Left renal cortex interstitium (tissue), 4 donors: ENCODE data around the gene PAX5. TPM values are rescaled to one million over a fixed set of nuclear protein-coding genes. Genes with fewer than 3 reads are reported as not detected.

Experiments
- DNase-seq, 4 donors: peaks; one replicate each; pipeline ENCODE4 v3.0.0-alpha.2; 2013; ENCODE audit warnings: low read depth in 4 of 4, low spot score in 2 of 4, missing footprints in 1 of 4
- polyA plus RNA-seq, 4 donors: library from polyadenylated mRNA; unstranded; fragments of 120-200 nt; gene quantifications; one replicate each; pipeline ENCODE4 v1.2.1, GENCODE V29; 2013; ENCODE audit not compliant: insufficient read length in 4 of 4

Gene PAX5
- polyA plus RNA-seq, 4 donors = 0.16 to 0.28 (median 0.19) TPM

GRCh38 chr9:36991516-36992134, 42.4 kb downstream of the PAX5 start:
- no peak for DNase-seq

DNA sequence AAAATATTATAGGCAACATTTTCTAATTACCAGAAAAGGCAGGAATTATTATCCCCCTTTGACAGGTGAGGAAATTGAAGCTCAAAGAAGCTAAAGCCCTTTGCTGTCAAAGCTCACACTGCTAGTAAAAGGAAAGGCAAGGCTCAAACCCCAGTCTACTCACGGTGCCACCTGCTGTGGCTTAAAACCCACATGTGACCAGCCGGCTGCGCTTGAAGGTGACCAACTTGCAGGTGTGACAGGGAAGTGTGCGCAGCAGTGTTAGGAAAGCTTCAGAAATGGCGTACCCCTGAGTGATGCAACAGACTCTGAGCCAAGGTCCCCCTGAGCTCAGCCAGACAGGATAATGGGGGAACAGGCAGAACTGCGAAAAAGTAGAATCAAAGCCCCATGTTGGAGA, 45.2 kb downstream of the PAX5 start:
- no peak for DNase-seq

DNA sequence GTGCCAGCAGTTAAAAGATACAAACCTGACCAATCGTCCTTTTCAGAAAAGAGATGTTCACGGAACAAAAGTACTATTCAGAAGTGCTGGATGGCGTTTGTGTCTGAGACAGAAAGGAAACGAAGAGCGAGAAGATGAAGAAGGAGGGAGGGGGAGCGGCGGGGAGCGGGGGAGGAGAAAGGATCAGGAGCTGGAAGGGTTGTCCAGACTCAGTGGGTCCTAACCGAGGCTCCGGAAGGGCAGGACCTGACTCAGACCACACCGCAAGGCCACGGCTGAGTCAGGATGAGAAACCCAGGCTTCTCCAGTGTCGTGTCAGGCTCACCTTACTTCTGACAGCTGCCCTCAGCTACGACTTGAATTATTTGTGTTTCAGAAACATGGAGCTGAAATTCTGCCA, 46.2 kb downstream of the PAX5 start:
- no peak for DNase-seq

GRCh38 chr9:36987409-36987808, 46.7 kb downstream of the PAX5 start:
- no peak for DNase-seq

- DNase-seq = no peak
These were observed 47.3 kb downstream of the PAX5 start for GRCh38 chr9:36986468-36987408.

DNA sequence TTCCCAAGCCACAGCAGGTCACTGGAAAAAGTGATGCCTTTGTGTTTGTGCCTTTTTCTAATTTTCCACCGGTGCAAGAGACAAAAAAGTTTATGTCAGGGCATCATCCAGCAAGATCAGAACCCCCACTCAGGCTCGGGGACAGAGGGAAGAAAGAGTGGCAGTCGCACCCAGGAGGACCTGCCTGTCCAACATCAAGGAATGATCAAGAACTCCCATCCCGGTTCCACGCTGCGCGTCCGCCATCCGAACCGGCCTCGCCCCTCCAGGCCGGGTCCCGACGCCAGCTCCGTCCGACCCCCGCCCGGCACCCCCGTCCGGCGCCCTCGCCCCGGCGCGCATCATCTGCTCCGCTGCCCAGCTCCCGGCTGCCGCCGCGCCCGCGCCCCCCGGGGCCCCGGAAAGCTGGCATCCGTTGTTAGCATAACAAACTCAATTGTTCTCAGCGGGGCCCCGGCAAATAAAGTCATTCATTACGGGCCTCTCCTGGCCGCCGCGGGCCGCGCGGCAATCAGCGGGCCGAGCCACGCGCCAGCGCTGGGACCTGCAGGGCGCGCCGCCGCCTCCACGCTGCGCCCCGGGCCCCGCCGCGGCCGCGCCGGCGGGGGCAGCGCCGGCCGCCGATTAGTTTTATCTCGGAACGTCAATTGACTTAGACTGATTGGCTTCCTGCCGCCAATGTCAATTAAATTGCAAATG, 48.1 kb downstream of the PAX5 start:
- no peak for DNase-seq

GRCh38 chr9:36985061-36985768, 48.9 kb downstream of the PAX5 start:
- no peak for DNase-seq

- no peak for DNase-seq
These were observed 53.7 kb downstream of the PAX5 start for GRCh38 chr9:36980148-36980974.

- DNase-seq = no peak
These were observed 57.6 kb downstream of the PAX5 start for GRCh38 chr9:36976371-36977030.

DNA sequence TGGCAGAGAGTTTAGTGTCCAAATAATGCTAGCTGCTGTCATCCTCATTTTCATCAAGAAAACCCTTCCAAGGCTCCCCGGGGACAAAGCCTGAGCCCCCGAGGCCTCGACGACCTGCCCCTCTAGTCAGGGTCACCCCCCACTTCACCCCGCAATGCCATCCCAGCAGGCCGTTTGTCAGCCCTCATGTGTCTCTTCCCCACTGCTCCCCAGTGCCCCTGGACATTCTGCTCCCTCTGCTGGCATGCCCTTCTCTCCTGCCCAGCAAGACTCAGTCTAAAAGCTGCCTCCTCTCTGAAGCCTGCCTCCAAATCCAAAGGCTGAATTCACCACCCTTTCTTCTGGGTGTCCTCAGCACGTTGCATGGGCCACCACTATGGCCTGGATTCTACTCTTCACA, 59.3 kb downstream of the PAX5 start:
- DNase-seq = no peak

DNA sequence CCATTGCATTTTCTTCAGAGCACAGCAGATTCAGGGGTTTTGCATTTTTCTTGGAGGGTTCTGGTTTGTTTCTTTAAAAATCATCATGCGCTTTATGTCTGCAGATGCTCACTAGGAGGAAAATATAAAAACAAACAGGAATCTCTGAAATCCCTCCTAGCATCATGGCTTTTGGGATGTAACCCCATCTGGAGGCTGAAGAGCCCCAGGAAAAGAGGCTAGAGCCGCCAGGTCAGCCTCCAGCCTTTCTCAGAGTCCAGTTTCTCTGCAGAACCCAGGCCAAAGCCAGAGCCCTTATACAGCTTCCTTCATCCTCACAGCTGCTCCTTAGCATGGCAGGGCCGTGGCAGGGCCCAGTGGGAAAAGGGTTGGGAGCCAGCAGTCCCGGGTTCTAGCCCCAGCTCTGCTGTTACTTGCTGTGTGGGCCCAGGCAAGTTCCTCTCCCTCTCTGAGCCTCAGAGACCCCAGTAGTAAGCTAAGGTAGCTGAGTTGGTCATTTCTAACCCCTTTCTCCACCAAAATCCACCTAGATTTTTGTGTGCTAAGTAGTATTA, 62.1 kb downstream of the PAX5 start:
- no peak for DNase-seq

- no peak for DNase-seq
These were observed 63.8 kb downstream of the PAX5 start for GRCh38 chr9:36970007-36970888.

DNA sequence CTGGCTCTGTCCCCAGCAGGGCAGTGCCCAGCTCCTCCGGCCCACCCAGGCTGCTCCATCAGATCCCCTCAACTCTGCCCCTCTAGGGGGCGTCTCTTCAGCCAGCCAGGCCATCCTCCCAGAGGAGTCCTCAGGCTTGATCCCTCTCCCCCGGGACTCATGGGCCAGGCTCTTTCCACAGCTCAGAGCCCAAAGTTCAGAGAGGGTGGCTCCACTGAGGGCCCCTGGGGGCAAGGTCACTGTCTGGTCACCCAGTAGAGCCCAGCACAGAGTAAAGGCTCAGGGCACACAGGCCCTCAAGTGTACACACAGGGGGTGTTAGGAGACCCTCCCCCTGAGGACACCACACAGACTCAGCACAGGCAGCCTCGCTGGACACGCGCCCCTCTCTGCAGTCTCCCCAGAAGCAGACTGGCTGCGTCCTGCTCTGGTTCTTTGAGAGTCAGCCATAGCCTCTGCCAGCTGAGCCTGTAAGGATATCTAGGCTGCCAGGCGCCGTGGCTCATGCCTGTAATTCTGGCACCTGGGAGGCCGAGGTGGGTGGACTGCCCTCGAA, 64.8 kb downstream of the PAX5 start:
- DNase-seq = no peak

GRCh38 chr9:36968574-36969215, 65.4 kb downstream of the PAX5 start:
- no peak for DNase-seq

DNA sequence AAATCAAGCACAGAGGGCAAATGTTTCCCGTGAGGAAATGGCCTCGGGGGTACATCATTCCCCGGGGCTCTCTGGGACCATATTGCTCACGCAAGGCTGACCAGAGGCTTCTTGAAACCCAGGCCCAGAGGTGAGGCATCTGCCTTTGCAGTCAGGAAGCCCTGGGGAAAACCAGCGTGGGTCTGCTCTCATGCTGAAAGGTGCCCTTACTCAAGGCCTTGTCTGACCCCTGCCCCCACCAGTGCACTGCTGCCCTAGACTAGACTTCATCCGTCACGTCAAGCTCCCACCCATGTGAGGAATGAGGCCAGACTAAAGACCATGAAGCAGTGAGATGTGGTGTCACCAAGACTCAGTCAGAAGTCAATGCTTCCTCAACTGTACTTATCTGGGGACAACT, 66.1 kb downstream of the PAX5 start:
- no peak for DNase-seq

GRCh38 chr9:36966371-36967097, 67.5 kb downstream of the PAX5 start:
- DNase-seq = no peak

- no peak for DNase-seq
These were observed 69.3 kb downstream of the PAX5 start for GRCh38 chr9:36964791-36965190.
